HEK293T (cell line): ENCODE measurements around the gene PREX1.

Source experiments
- CTCF ChIA-PET: fragments of 350-600 bp; formaldehyde crosslinking; extraction: SDS; loops from one replicate; lab custom pipeline; 2021; ENCODE audit warnings: antibody characterized with exemption, inconsistent platforms; lab: Yijun Ruan, JAX
- POLR2A ChIA-PET: fragments of 350-600 bp; formaldehyde crosslinking; extraction: SDS; loops from one replicate; lab custom pipeline; 2020; ENCODE audit warnings: antibody characterized with exemption, inconsistent platforms; lab: Yijun Ruan, JAX
- DNase-seq: peaks from one replicate; pipeline ENCODE4 v3.0.0; 2012; ENCODE audit warnings: mixed read lengths; ENCODE audit errors: extremely low spot score
- ARNT ChIP-seq: fragments of 450-650 bp; IDR thresholded peaks from 2 replicates; pipeline ENCODE4 v1.6.1; 2017; ENCODE audit warnings: mild to moderate bottlenecking
- BHLHE40 ChIP-seq: fragments of 450-650 bp; IDR thresholded peaks from 2 replicates; pipeline ENCODE4 v1.6.1; 2016; ENCODE audit warnings: mild to moderate bottlenecking, moderate library complexity, borderline replicate concordance
- CTBP1 ChIP-seq: fragments of 450-650 bp; IDR thresholded peaks from 2 replicates; pipeline ENCODE4 v1.6.1; 2016; ENCODE audit warnings: borderline replicate concordance
- ELF4 ChIP-seq: fragments of 450-650 bp; IDR thresholded peaks from 2 replicates; pipeline ENCODE4 v1.6.1; 2017; ENCODE audit warnings: antibody characterized with exemption
- FOXA1 ChIP-seq: fragments of 450-650 bp; IDR thresholded peaks from 2 replicates; pipeline ENCODE4 v1.6.1; 2016; ENCODE audit warnings: mild to moderate bottlenecking
- FOXK2 ChIP-seq: fragments of 450-650 bp; IDR thresholded peaks from 2 replicates; pipeline ENCODE4 v1.6.1; 2016; ENCODE audit warnings: mild to moderate bottlenecking
- FOXM1 ChIP-seq: fragments of 450-650 bp; IDR thresholded peaks from 2 replicates; pipeline ENCODE4 v1.6.1; 2017; ENCODE audit warnings: mild to moderate bottlenecking, borderline replicate concordance
- HDGF ChIP-seq: fragments of 450-650 bp; IDR thresholded peaks from 2 replicates; pipeline ENCODE4 v1.6.1; 2017; ENCODE audit warnings: antibody characterized with exemption, borderline replicate concordance
- L3MBTL2 ChIP-seq: fragments of 450-650 bp; conservative IDR thresholded peaks from 2 replicates; pipeline ENCODE4 v1.6.1; 2016; ENCODE audit warnings: mild to moderate bottlenecking
- LEF1 ChIP-seq: fragments of 450-650 bp; IDR thresholded peaks from 2 replicates; pipeline ENCODE4 v1.6.1; 2017; ENCODE audit warnings: mild to moderate bottlenecking, borderline replicate concordance
- NFRKB ChIP-seq: fragments of 450-650 bp; IDR thresholded peaks from 2 replicates; pipeline ENCODE4 v1.6.1; 2016; ENCODE audit warnings: mild to moderate bottlenecking, moderate library complexity
- SP1 ChIP-seq: fragments of 450-650 bp; IDR thresholded peaks from 2 replicates; pipeline ENCODE4 v1.6.1; 2017
- SUZ12 ChIP-seq: fragments of 450-650 bp; IDR thresholded peaks from 2 replicates; pipeline ENCODE4 v1.6.1; 2016; ENCODE audit warnings: mild to moderate bottlenecking
- TARDBP ChIP-seq: fragments of 450-650 bp; IDR thresholded peaks from 2 replicates; pipeline ENCODE4 v1.6.1; 2016
- ZNF384 ChIP-seq: fragments of 450-650 bp; IDR thresholded peaks from 2 replicates; pipeline ENCODE4 v1.6.1; 2016
- TF ChIP-seq, protein P1 (sequence below): fragments of 450-650 bp; IDR thresholded peaks from 2 replicates; pipeline ENCODE4 v1.6.1; 2016

The PREX1 gene

DNA sequence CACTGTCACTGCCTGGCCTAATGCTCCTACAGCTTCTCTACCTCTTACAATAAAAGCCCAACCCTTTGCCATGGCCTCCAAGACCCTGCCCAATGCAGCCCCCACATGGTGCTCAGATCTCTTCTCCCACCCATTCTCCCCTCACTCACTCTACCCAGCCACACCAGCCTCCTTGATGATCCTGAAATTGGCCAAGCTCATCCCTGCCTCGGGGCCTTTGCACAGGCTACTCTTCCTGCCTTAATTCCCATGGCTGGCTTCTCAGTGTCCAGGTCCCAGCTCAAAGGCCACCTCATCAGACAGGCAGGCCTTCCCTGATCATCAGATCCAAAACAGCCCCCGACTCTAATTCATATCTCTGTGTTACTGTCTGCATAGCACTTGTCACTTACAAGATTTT, 25.6 kb downstream of the PREX1 start:
- CTCF ChIA-PET, result no interaction called here
- POLR2A ChIA-PET, result no interaction called here
- DNase-seq, result no peak
- no peak for TF ChIP-seq FOXK2
- TF ChIP-seq L3MBTL2, result no peak
- no peak for TF ChIP-seq LEF1
- TF ChIP-seq CTBP1, result no peak
- TF ChIP-seq FOXA1, result no peak
- no peak for TF ChIP-seq TARDBP
- no peak for TF ChIP-seq HDGF
- TF ChIP-seq ARNT, result no peak
- no peak for TF ChIP-seq NFRKB
- TF ChIP-seq FOXM1, result no peak
- TF ChIP-seq SUZ12, result no peak
- no peak for TF ChIP-seq BHLHE40
- no peak for TF ChIP-seq ZNF384
- TF ChIP-seq ELF4, result no peak
- TF ChIP-seq SP1, result no peak
- TF ChIP-seq, protein P1, sequence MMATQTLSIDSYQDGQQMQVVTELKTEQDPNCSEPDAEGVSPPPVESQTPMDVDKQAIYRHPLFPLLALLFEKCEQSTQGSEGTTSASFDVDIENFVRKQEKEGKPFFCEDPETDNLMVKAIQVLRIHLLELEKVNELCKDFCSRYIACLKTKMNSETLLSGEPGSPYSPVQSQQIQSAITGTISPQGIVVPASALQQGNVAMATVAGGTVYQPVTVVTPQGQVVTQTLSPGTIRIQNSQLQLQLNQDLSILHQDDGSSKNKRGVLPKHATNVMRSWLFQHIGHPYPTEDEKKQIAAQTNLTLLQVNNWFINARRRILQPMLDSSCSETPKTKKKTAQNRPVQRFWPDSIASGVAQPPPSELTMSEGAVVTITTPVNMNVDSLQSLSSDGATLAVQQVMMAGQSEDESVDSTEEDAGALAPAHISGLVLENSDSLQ, result no peak

DNA sequence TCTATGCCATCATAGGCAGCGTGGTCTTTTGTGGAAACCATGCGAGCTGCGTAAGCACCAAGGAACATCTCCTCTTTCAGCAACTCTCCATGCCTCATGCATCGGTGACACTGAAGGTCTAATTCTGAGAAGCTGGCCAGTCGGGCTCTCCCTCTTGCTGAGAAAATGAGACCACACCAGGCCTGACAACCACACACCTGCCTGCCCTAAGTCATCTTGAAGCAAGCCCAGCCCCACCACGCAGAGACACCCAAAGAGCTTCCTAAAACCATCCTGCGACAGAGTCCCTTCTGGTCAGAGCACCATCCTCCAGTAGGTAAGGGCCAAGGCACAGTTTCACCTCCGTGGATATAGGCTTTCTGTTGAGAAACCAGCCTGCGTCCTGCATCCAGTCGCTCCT, 26.6 kb downstream of the PREX1 start:
- POLR2A ChIA-PET, result no interaction called here
- CTCF ChIA-PET, result no interaction called here

DNA sequence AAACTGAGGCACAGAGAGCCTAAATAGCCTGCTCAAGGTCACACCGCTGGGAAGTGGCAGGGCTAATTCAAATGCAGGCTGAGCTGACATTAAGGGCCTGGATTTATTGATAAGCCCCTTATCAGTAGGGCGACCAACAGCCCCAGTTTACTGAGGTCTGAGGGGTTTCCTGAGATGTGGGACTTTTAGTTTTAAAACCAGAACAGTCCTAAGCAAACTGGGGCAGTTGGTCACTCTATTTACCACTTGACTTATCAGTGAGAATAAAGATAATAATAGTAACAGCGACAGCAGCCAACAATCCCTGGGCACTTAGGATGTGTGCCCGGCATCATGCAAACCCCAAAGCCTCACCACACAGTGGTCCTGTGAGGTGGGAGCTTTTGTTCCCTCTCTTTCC, 27.6 kb downstream of the PREX1 start:
- DNase-seq, result no peak
- ChIA-PET POLR2A (no interaction called here), CTCF (no interaction called here)
- TF ChIP-seq NFRKB, result no peak
- no peak for TF ChIP-seq FOXA1
- TF ChIP-seq TARDBP, result no peak
- no peak for TF ChIP-seq SUZ12
- no peak for TF ChIP-seq ZNF384
- no peak for TF ChIP-seq FOXK2
- no peak for TF ChIP-seq BHLHE40
- no peak for TF ChIP-seq CTBP1
- no peak for TF ChIP-seq ARNT
- TF ChIP-seq ELF4, result no peak
- TF ChIP-seq, protein P1, result no peak

More for the DNA sequence above, 26.6 kb downstream of the PREX1 start:
- no peak for TF ChIP-seq SP1
- TF ChIP-seq FOXK2, result no peak
- TF ChIP-seq ELF4, result no peak
- no peak for TF ChIP-seq SUZ12
- TF ChIP-seq L3MBTL2, result no peak
- no peak for TF ChIP-seq BHLHE40
- no peak for TF ChIP-seq LEF1
- no peak for TF ChIP-seq FOXM1
- no peak for TF ChIP-seq NFRKB
- no peak for TF ChIP-seq ARNT
- TF ChIP-seq TARDBP, result no peak
- TF ChIP-seq FOXA1, result no peak
- DNase-seq, result no peak

DNA sequence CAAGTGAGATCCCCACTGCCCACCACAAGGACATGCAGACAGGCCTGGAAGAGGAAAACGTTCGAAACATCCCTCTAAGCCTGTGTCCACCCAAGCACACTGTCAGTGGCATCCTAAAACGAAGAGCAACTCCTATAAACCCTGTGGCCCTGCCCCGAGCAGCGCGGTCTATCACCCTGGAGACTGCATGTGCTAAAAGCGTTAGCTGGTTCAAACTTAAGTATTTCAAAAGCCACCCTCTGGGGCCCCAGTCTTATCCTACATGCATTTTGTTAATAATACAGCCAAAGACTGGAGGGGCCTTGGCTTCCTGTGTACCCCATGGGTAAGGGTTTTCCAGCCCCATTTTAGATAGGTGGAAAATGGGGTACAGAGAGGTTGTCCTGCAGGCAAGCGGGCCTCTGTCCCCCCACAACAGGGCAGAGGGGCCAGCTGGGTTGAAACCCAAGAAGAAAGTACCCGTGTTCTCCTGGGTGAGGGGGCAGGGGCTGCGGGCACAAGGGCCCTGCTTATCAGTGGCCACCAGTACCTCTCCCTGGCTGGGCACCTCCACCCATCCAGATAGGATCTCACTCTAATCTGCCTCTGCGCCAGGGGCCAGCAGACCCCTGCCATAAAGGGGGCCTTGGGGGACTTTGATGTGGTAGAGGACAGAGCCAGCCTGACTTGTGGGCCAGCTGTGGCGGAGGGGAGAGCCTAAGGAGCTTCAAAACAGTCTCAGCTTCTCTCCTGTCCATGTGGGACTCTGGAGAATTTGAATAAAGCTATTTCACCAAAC, 28.3 kb downstream of the PREX1 start:
- ChIA-PET POLR2A (no interaction called here), CTCF (no interaction called here)
- TF ChIP-seq SP1, result no peak
- TF ChIP-seq CTBP1, result no peak
- TF ChIP-seq NFRKB, result no peak
- TF ChIP-seq SUZ12, result no peak
- TF ChIP-seq BHLHE40, result no peak
- TF ChIP-seq ARNT, result no peak
- TF ChIP-seq FOXM1, result no peak
- no peak for TF ChIP-seq HDGF
- no peak for TF ChIP-seq ZNF384
- TF ChIP-seq FOXK2, result no peak
- no peak for TF ChIP-seq L3MBTL2
- no peak for TF ChIP-seq LEF1
- no peak for TF ChIP-seq FOXA1
- TF ChIP-seq, protein P1, result no peak
- no peak for TF ChIP-seq ELF4
- TF ChIP-seq TARDBP, result no peak
- no peak for DNase-seq

DNA sequence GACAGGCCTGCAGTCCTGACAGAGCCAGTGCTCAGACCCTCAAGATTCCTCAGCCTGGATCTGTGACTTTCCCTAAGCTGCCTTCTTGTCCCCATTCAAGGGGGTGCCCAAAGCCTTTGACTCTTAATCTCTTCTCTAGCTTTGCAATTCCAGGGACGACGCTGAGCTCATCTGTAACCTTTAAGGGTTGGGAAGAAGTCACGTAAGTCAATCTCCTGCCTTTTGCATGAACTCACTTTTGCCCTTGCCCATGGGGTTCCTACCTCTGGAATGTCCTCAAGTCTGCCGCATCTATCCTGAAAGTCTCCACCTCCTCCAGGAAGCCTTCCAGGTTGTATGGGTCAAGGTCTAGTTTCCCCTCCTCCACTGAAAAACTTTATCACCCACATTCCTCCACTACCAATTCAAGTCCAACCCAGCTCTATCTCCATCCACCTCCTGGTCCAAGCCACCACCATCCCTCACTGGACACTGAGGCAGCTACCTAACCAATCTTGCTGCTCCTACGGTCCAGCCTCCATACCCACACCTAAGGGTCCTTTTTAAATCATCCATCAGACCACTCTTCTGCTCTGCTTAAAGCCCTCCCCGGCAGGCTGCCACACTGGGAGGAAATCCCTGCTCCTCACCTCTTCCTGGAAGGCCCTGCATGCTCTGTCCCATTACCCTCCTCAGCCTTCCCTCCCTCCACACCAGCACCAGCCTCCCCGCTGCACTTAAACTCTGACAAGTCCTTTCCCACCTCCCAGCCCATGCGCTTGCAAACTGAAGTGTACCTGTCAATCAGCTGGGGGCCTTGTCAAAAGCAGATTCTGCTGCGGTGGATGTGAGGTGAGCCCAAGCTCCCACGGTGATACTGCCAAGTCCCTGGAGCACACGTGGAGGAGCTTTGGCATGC, 29.7 kb downstream of the PREX1 start:
- ChIA-PET CTCF (no interaction called here), POLR2A (interaction anchor here (1.6 kb wide), 1 partner anchor 10 kb away, joined by 5 read pairs; no protein-coding TSS in a partner anchor)
- DNase-seq, result no peak
- TF ChIP-seq, protein P1, result no peak
- no peak for TF ChIP-seq ARNT
- TF ChIP-seq FOXK2, result no peak
- TF ChIP-seq CTBP1, result no peak
- no peak for TF ChIP-seq FOXA1
- no peak for TF ChIP-seq ELF4
- TF ChIP-seq SP1, result no peak
- TF ChIP-seq HDGF, result no peak
- TF ChIP-seq BHLHE40, result no peak
- no peak for TF ChIP-seq SUZ12
- no peak for TF ChIP-seq L3MBTL2
- no peak for TF ChIP-seq LEF1
- TF ChIP-seq NFRKB, result no peak
- no peak for TF ChIP-seq ZNF384
- TF ChIP-seq TARDBP, result no peak
- TF ChIP-seq FOXM1, result no peak
